ENCODE data around the gene DNAJB13.

The DNAJB13 gene

GRCh38 chr11:73946798-73947458 lies 3.9 kb upstream of the DNAJB13 start:
- no peaks in the 10 kb centered on the region for H4K20me1 ChIP-seq (ENCODE audit: low read depth, low read length)
- no peak overlapping the region for H3K4me2 ChIP-seq (ENCODE audit: low read depth, low read length, poor library complexity, severe bottlenecking)
- TF ChIP-seq, protein P1, sequence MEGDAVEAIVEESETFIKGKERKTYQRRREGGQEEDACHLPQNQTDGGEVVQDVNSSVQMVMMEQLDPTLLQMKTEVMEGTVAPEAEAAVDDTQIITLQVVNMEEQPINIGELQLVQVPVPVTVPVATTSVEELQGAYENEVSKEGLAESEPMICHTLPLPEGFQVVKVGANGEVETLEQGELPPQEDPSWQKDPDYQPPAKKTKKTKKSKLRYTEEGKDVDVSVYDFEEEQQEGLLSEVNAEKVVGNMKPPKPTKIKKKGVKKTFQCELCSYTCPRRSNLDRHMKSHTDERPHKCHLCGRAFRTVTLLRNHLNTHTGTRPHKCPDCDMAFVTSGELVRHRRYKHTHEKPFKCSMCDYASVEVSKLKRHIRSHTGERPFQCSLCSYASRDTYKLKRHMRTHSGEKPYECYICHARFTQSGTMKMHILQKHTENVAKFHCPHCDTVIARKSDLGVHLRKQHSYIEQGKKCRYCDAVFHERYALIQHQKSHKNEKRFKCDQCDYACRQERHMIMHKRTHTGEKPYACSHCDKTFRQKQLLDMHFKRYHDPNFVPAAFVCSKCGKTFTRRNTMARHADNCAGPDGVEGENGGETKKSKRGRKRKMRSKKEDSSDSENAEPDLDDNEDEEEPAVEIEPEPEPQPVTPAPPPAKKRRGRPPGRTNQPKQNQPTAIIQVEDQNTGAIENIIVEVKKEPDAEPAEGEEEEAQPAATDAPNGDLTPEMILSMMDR (IDR thresholded peaks at IDR 0.05; ENCODE audit: insufficient read depth, low read length, poor library complexity, severe bottlenecking) = no peak
- TF ChIP-seq EZH2phosphoT487 (conservative IDR thresholded peaks at IDR 0.05; ENCODE audit: low read length) = no peak
- H3K27me3 ChIP-seq (ENCODE audit: low read length) = no peaks in the 10 kb centered on the region
- no peak overlapping the region for H3K4me3 ChIP-seq (ENCODE audit: insufficient read depth, low read length, poor library complexity, severe bottlenecking)
- H2AFZ ChIP-seq (ENCODE audit: low read depth, low read length, severe bottlenecking) = no peak overlapping the region
- no peaks in the 10 kb centered on the region for H3K36me3 ChIP-seq (ENCODE audit: low read length)
- H3F3A ChIP-seq (ENCODE audit: insufficient read depth) = no peaks in the 10 kb centered on the region
- H3K9ac ChIP-seq (ENCODE audit: low read length) = no peak overlapping the region
- H3K27ac ChIP-seq (ENCODE audit: low read depth, low read length) = no peak overlapping the region
- no peaks in the 10 kb centered on the region for H3K9me2 ChIP-seq (replicated peaks; ENCODE audit: insufficient read depth, low read length)
- no peaks in the 10 kb centered on the region for H3K79me2 ChIP-seq (ENCODE audit: insufficient read depth, low read length)
- H3K9me3 ChIP-seq (ENCODE audit: insufficient read depth, low read length) = 0 out of 2 replicates have a peak, but pooled peaks cover 1% of the 10 kb centered on the region

DNA sequence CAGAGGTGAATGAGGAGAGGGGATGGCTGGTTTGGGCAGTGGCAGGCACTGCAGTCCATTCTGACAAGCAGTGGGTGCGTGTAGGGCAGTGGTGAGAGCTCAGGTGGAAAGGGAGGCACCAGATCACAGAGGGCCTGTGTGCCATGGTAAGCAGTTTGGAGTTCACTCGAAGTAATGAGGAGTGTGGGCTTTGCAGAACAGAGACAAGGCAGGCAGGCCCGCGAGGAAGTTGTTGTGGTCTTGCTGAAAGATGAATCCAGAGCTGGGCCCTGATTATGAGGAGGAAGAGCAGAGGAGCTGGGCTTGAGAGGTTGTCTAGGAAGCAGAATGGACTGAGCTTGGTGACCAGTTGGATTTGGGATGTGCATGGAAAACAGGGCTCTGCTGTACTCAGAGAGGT lies 1.6 kb upstream of the DNAJB13 start:
- Histone ChIP-seq H3K9me2 (replicated peaks; ENCODE audit: insufficient read depth, low read length) (no peaks in the 10 kb centered on the region), H3K4me2 (ENCODE audit: low read depth, low read length, poor library complexity, severe bottlenecking) (no peak overlapping the region), H3K4me3 (ENCODE audit: insufficient read depth, low read length, poor library complexity, severe bottlenecking) (no peak overlapping the region), H2AFZ (ENCODE audit: low read depth, low read length, severe bottlenecking) (no peak overlapping the region), H3K79me2 (ENCODE audit: insufficient read depth, low read length) (no peaks in the 10 kb centered on the region), H3F3A (ENCODE audit: insufficient read depth) (no peaks in the 10 kb centered on the region), H3K27me3 (ENCODE audit: low read length) (no peaks in the 10 kb centered on the region), H3K9ac (ENCODE audit: low read length) (no peak overlapping the region), H3K27ac (ENCODE audit: low read depth, low read length) (no peak overlapping the region), H4K20me1 (ENCODE audit: low read depth, low read length) (no peaks in the 10 kb centered on the region), H3K36me3 (ENCODE audit: low read length) (no peaks in the 10 kb centered on the region), H3K9me3 (ENCODE audit: insufficient read depth, low read length) (no peaks in the 10 kb centered on the region)
- TF ChIP-seq EZH2phosphoT487 (conservative IDR thresholded peaks at IDR 0.05; ENCODE audit: low read length) = no peak
- TF ChIP-seq, protein P1 (IDR thresholded peaks at IDR 0.05; ENCODE audit: insufficient read depth, low read length, poor library complexity, severe bottlenecking) = no peak

DNA sequence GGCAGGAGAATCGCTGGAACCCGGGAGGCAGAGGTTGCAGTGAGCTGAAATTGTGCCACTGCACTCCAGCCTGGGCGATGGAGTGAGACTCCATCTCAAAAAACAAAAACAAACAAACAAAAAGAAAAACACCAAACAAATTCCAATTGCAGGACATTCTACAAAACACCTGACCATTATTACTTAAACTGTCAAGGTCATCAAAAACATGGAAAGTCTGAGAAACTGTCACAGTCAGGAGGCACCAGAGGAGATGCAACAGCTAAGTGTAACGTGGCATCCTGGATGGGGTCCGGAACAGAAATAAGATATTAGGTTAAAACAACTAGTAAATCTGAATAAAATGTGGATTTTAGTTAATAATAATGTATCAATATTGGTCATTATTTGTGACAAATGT lies 914 bp upstream of the DNAJB13 start:
- Histone ChIP-seq H3K27me3 (ENCODE audit: low read length) (no peaks in the 10 kb centered on the region), H4K20me1 (ENCODE audit: low read depth, low read length) (no peaks in the 10 kb centered on the region), H2AFZ (ENCODE audit: low read depth, low read length, severe bottlenecking) (no peak overlapping the region), H3K27ac (ENCODE audit: low read depth, low read length) (no peak overlapping the region), H3K9ac (ENCODE audit: low read length) (no peak overlapping the region), H3K9me2 (replicated peaks; ENCODE audit: insufficient read depth, low read length) (no peaks in the 10 kb centered on the region), H3K4me3 (ENCODE audit: insufficient read depth, low read length, poor library complexity, severe bottlenecking) (no peak overlapping the region), H3K4me2 (ENCODE audit: low read depth, low read length, poor library complexity, severe bottlenecking) (no peak overlapping the region), H3F3A (ENCODE audit: insufficient read depth) (no peaks in the 10 kb centered on the region), H3K79me2 (ENCODE audit: insufficient read depth, low read length) (no peaks in the 10 kb centered on the region), H3K9me3 (ENCODE audit: insufficient read depth, low read length) (no peaks in the 10 kb centered on the region), H3K36me3 (ENCODE audit: low read length) (no peaks in the 10 kb centered on the region)
- TF ChIP-seq EZH2phosphoT487 (conservative IDR thresholded peaks at IDR 0.05; ENCODE audit: low read length) = no peak
- TF ChIP-seq, protein P1 (IDR thresholded peaks at IDR 0.05; ENCODE audit: insufficient read depth, low read length, poor library complexity, severe bottlenecking) = no peak

Measured in SU-DHL-6 (cell line).